Hepatocyte (in vitro differentiated cells): Measurements from ENCODE around the gene GIN1. TPM values are rescaled to one million over a fixed set of nuclear protein-coding genes. Genes with fewer than 3 reads are reported as not detected.

Source experiments
- DNase-seq: peaks from one replicate; pipeline ENCODE4 v3.0.0-alpha.2; 2016; ENCODE audit warnings: low spot score
- H2AFZ ChIP-seq: fragments of 200-600 bp; sonication (generic); 2 replicates; pipeline ENCODE4 v1.6.0; 2016; ENCODE audit warnings: antibody characterized with exemption, mild to moderate bottlenecking
- H3K27ac ChIP-seq: fragments of 200-600 bp; sonication (generic); 2 replicates; pipeline ENCODE4 v1.5.1; 2016; ENCODE audit warnings: mild to moderate bottlenecking
- H3K27me3 ChIP-seq: fragments of 200-600 bp; sonication (generic); 2 replicates; pipeline ENCODE4 v1.6.1; 2016
- H3K36me3 ChIP-seq: fragments of 200-600 bp; sonication (generic); replicated peaks from 2 replicates; pipeline ENCODE4 v1.5.1; 2016; ENCODE audit warnings: low read depth; ENCODE audit not compliant: insufficient read depth
- H3K4me1 ChIP-seq: fragments of 200-600 bp; sonication (generic); 2 replicates; pipeline ENCODE4 v1.5.1; 2016; ENCODE audit warnings: mild to moderate bottlenecking, moderate library complexity; ENCODE audit not compliant: insufficient read depth
- H3K4me2 ChIP-seq: fragments of 200-600 bp; sonication (generic); 2 replicates; pipeline ENCODE4 v1.6.0; 2016
- H3K4me3 ChIP-seq: fragments of 200-600 bp; sonication (generic); 2 replicates; pipeline ENCODE4 v1.5.1; 2016; ENCODE audit warnings: mild to moderate bottlenecking
- H3K79me2 ChIP-seq: fragments of 200-600 bp; sonication (generic); 2 replicates; pipeline ENCODE4 v1.6.0; 2017; ENCODE audit warnings: mild to moderate bottlenecking
- H3K9me2 ChIP-seq: fragments of 200-600 bp; sonication (generic); replicated peaks from 2 replicates; pipeline ENCODE4 v1.6.0; 2017; ENCODE audit warnings: mild to moderate bottlenecking; ENCODE audit not compliant: insufficient read depth
- H3K9me3 ChIP-seq: fragments of 200-600 bp; sonication (generic); 2 replicates; pipeline ENCODE4 v1.5.1; 2016; ENCODE audit warnings: low read depth, mild to moderate bottlenecking
- H4K20me1 ChIP-seq: fragments of 200-600 bp; sonication (generic); 2 replicates; pipeline ENCODE4 v1.6.0; 2016; ENCODE audit warnings: mild to moderate bottlenecking; ENCODE audit not compliant: insufficient read depth, poor library complexity, severe bottlenecking
- EZH2 ChIP-seq: fragments of 200-600 bp; sonication (generic); IDR thresholded peaks from 2 replicates; pipeline ENCODE4 v1.6.1; 2016; ENCODE audit warnings: antibody characterized with exemption, mild to moderate bottlenecking, borderline replicate concordance
- EZH2phosphoT487 ChIP-seq: fragments of 200-600 bp; sonication (generic); IDR thresholded peaks from one replicate; pipeline ENCODE4 v1.6.1; 2018; ENCODE audit warnings: antibody characterized with exemption, mild to moderate bottlenecking, low read depth, moderate library complexity; ENCODE audit not compliant: unreplicated experiment, severe bottlenecking
- WGBS: methylation state at CpG from one replicate; pipeline ENCODE4 v1.1.6; 2016; ENCODE audit warnings: low lambda C conversion rate; ENCODE audit errors: missing lambda C conversion rate; 5-methylcytosine and 5-hydroxymethylcytosine counted together
- polyA plus RNA-seq: library from polyadenylated mRNA; unstranded; fragments of >200 nt; fragmentation: Nextera tagmentation; extraction: Ambion mirVana; gene quantifications from 2 replicates; pipeline ENCODE4 v1.2.1, GENCODE V29; 2016
- total RNA-seq: library from RNA; depleted of rRNA; stranded (reverse); fragments of >200 nt; gene quantifications from 2 replicates; pipeline ENCODE4 v1.2.3, GENCODE V29; 2014
- TF ChIP-seq, protein P1 (sequence below): fragments of 200-600 bp; sonication (generic); IDR thresholded peaks from 2 replicates; pipeline ENCODE4 v1.5.1; 2016; ENCODE audit warnings: antibody characterized with exemption, mild to moderate bottlenecking; ENCODE audit not compliant: poor library complexity

The GIN1 gene
- total and polyA plus RNA-seq, 2 experiments from 2014 or later: 5.5 to 7.4 TPM

DNA sequence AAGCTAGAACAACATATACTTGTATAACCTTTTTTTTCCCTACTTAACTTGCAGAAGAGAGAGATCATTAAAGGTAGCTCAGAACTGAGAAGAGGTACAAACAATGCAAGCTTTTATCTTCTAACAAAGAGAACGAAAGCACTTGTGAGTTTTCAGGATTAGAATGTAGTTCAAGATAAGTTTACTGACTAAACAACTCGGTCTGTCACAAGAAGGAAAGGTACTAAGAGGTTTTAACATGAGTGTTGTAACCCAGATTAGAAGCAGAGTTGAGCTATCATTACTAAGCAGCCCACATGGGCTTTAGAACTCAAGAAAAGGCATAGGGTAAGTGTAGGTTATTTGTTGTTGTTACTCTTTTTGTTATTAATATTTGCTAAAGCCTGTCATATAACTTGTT is 25.2 kb downstream of the GIN1 start:
- TF ChIP-seq, protein P1, sequence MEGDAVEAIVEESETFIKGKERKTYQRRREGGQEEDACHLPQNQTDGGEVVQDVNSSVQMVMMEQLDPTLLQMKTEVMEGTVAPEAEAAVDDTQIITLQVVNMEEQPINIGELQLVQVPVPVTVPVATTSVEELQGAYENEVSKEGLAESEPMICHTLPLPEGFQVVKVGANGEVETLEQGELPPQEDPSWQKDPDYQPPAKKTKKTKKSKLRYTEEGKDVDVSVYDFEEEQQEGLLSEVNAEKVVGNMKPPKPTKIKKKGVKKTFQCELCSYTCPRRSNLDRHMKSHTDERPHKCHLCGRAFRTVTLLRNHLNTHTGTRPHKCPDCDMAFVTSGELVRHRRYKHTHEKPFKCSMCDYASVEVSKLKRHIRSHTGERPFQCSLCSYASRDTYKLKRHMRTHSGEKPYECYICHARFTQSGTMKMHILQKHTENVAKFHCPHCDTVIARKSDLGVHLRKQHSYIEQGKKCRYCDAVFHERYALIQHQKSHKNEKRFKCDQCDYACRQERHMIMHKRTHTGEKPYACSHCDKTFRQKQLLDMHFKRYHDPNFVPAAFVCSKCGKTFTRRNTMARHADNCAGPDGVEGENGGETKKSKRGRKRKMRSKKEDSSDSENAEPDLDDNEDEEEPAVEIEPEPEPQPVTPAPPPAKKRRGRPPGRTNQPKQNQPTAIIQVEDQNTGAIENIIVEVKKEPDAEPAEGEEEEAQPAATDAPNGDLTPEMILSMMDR: no peak
- no peak for TF ChIP-seq EZH2phosphoT487
- TF ChIP-seq EZH2: no peak
- 32% methylated on average over 2 of the region's 2 CpGs for WGBS
- Histone ChIP-seq H3K27me3 (no peaks in the 10 kb centered on the region), H3K9me3 (no peaks in the 10 kb centered on the region), H2AFZ (no peak overlapping the region), H3K4me1 (peaks cover 6% of the 10 kb centered on the region), H3K4me3 (no peak overlapping the region), H3K4me2 (peak overlapping the region; percentile 21), H4K20me1 (no peaks in the 10 kb centered on the region), H3K27ac (peak overlapping the region; percentile 24), H3K9me2 (no peaks in the 10 kb centered on the region), H3K36me3 (no peaks in the 10 kb centered on the region), H3K79me2 (no peaks in the 10 kb centered on the region)
- no peak for DNase-seq

GRCh38 chr5:103093727-103094126 is 26.2 kb downstream of the GIN1 start:
- H3K27me3 ChIP-seq: no peaks in the 10 kb centered on the region
- TF ChIP-seq EZH2 (no peak), EZH2phosphoT487 (no peak)
- TF ChIP-seq, protein P1: no peak
- no peak overlapping the region for H3K4me2 ChIP-seq
- no peak overlapping the region for H3K4me3 ChIP-seq
- no peak overlapping the region for H2AFZ ChIP-seq
- no peak overlapping the region for H3K27ac ChIP-seq
- peaks cover 6% of the 10 kb centered on the region for H3K4me1 ChIP-seq
- no peaks in the 10 kb centered on the region for H3K9me3 ChIP-seq
- no peaks in the 10 kb centered on the region for H3K36me3 ChIP-seq
- H4K20me1 ChIP-seq: no peaks in the 10 kb centered on the region
- 98% methylated on average over 1 of the region's 1 CpG for WGBS
- no peaks in the 10 kb centered on the region for H3K79me2 ChIP-seq
- no peaks in the 10 kb centered on the region for H3K9me2 ChIP-seq
- no peak for DNase-seq

GRCh38 chr5:103092676-103093075 is 27.3 kb downstream of the GIN1 start:
- no peaks in the 10 kb centered on the region for H3K79me2 ChIP-seq
- H3K9me2 ChIP-seq: no peaks in the 10 kb centered on the region
- no peaks in the 10 kb centered on the region for H4K20me1 ChIP-seq
- no peak overlapping the region for H2AFZ ChIP-seq
- WGBS: 92% methylated on average over 3 of the region's 3 CpGs
- no peak overlapping the region for H3K4me3 ChIP-seq
- no peak for TF ChIP-seq EZH2
- TF ChIP-seq, protein P1: no peak
- no peak for TF ChIP-seq EZH2phosphoT487
- H3K4me2 ChIP-seq: no peak overlapping the region
- no peak overlapping the region for H3K27ac ChIP-seq
- H3K36me3 ChIP-seq: no peaks in the 10 kb centered on the region
- no peaks in the 10 kb centered on the region for H3K27me3 ChIP-seq
- peaks cover 6% of the 10 kb centered on the region for H3K4me1 ChIP-seq
- H3K9me3 ChIP-seq: no peaks in the 10 kb centered on the region
- DNase-seq: no peak

DNA sequence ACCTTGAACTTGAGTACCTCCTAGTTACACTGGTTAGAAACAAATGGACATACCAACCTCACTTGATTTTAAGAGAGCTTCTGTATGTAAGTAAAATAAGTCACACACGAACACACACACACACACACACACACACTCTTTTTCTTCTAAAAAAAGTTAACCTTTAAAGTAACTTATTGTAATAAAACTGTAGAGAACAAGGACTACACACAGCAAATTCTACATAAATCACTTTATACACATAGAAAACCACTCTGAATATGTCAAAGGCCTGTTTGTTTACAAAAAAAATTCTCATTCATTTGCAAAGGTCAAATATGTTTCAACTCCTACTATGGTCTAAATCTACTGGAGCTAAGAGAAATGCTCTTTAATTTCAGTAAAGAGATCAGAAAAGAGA is 29.1 kb downstream of the GIN1 start:
- TF ChIP-seq EZH2phosphoT487 (no peak), EZH2 (no peak)
- TF ChIP-seq, protein P1: no peak
- H3K4me2 ChIP-seq: no peak overlapping the region
- no peak overlapping the region for H3K4me3 ChIP-seq
- H4K20me1 ChIP-seq: no peaks in the 10 kb centered on the region
- no peaks in the 10 kb centered on the region for H3K9me2 ChIP-seq
- H3K4me1 ChIP-seq: peaks cover 6% of the 10 kb centered on the region
- WGBS: 91% methylated on average over 1 of the region's 1 CpG
- no peaks in the 10 kb centered on the region for H3K27me3 ChIP-seq
- H3K27ac ChIP-seq: no peak overlapping the region
- no peak for DNase-seq
- H3K9me3 ChIP-seq: no peaks in the 10 kb centered on the region
- H3K36me3 ChIP-seq: no peaks in the 10 kb centered on the region
- no peak overlapping the region for H2AFZ ChIP-seq
- no peaks in the 10 kb centered on the region for H3K79me2 ChIP-seq
